AG04450 (cell line): ENCODE data around the gene GNAL. TPM values are rescaled to one million over a fixed set of nuclear protein-coding genes. Genes with fewer than 3 reads are reported as not detected.

Experiments used
- CTCF ChIA-PET: fragments of 300-600, 350-600 bp; formaldehyde crosslinking; extraction: SDS; loops from one replicate; lab custom pipeline; 2022; ENCODE audit warnings: antibody characterized with exemption, inconsistent platforms; lab: Charles Lee
- POLR2A ChIA-PET: fragments of 350-600 bp; formaldehyde crosslinking; extraction: SDS; loops from one replicate; lab custom pipeline; 2021; ENCODE audit warnings: antibody characterized with exemption, inconsistent platforms; lab: Yijun Ruan, JAX
- DNase-seq: peaks from one replicate; pipeline ENCODE4 v3.0.0-alpha.2; 2011; ENCODE audit warnings: low read depth, low spot score
- H3K27ac ChIP-seq: one replicate; pipeline ENCODE4 v1.5.1; 2012; ENCODE audit warnings: low read depth, low read length, control low read depth
- H3K27me3 ChIP-seq: one replicate; pipeline ENCODE4 v1.6.0; 2012; ENCODE audit warnings: low read length; ENCODE audit not compliant: control insufficient read depth, insufficient read depth
- H3K4me3 ChIP-seq: 2 replicates; pipeline ENCODE4 v1.5.1; 2011; ENCODE audit warnings: mild to moderate bottlenecking, low read depth, low read length, control low read depth
- H3K9me3 ChIP-seq: 2 replicates; pipeline ENCODE4 v1.5.1; 2012; ENCODE audit warnings: low read length; ENCODE audit not compliant: control insufficient read depth, insufficient read depth
- CTCF ChIP-seq: IDR thresholded peaks from 2 replicates; pipeline ENCODE4 v1.5.1; 2011; ENCODE audit warnings: low read depth, low read length, control low read depth, inconsistent platforms
- polyA plus RNA-seq: library from polyadenylated mRNA; depleted of rRNA; stranded (reverse); fragments of >200 nt; gene quantifications from 2 replicates; pipeline ENCODE4 v1.2.3, GENCODE V29; 2011

The GNAL gene
- polyA plus RNA-seq, 1 experiment, result 0.51 TPM

DNA sequence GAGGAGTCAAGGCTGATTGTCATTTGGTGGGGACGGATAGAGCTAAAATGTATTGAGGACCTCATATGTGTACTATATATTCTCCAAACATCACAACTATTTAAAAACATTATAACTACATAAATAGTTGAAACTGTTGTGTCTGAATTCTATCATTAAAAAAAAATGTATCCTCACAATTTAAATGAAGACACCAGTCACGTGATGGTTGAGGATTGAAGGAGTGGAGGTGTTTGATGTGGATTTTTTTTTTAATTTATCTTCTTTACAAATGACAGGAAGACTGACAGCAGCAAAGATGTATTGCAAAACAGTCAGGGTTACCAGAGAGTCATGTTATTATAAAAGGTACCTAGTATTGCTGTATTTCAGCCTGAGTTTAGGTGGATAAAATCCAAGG is 30.0 kb downstream of the GNAL start:
- Histone ChIP-seq H3K4me3 (no peak overlapping the region), H3K9me3 (peaks cover 6% of the 10 kb centered on the region; the same call in 1 of the 2 replicates), H3K27ac (no peak overlapping the region), H3K27me3 (no peaks in the 10 kb centered on the region)
- POLR2A ChIA-PET, result no interaction called here
- CTCF ChIA-PET, result no interaction called here
- no peak for TF ChIP-seq CTCF
- DNase-seq, result no peak

GRCh38 chr18:11719621-11720020 is 30.6 kb downstream of the GNAL start:
- no peak for DNase-seq
- TF ChIP-seq CTCF, result no peak
- Histone ChIP-seq H3K27me3 (peaks cover 2% of the 10 kb centered on the region), H3K4me3 (no peak overlapping the region), H3K27ac (no peak overlapping the region), H3K9me3 (peaks cover 6% of the 10 kb centered on the region; the same call in 1 of the 2 replicates)
- ChIA-PET POLR2A (no interaction called here), CTCF (no interaction called here)

DNA sequence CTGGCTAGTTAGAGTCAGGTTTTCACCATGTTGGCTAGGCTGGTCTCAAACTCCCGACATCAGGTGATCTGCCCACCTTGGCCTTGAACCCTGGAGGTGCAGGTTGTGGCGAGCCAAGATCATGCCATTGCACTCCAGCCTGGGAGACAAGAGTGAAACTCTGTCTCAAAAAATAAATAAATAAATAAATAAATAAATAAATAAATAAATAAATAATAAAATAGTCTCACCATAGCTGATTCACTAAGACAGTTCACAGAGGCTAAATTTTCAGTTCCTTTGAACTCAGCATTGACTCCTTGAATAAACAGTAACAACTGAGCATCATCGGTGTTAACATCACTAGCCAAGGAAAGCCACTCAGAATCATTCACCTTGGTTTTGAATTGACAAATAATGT is 32.7 kb downstream of the GNAL start:
- TF ChIP-seq CTCF, result no peak
- ChIA-PET POLR2A (no interaction called here), CTCF (no interaction called here)
- DNase-seq, result no peak
- peaks cover 6% of the 10 kb centered on the region; the same call in 1 of the 2 replicates for H3K9me3 ChIP-seq
- H3K27ac ChIP-seq, result no peak overlapping the region
- H3K27me3 ChIP-seq, result peaks cover 2% of the 10 kb centered on the region
- no peak overlapping the region for H3K4me3 ChIP-seq

- CTCF ChIA-PET, result no interaction called here
- Histone ChIP-seq H3K4me3 (no peak overlapping the region), H3K27me3 (peaks cover 10% of the 10 kb centered on the region), H3K9me3 (no peaks in the 10 kb centered on the region), H3K27ac (no peak overlapping the region)
- TF ChIP-seq CTCF, result no peak
- DNase-seq, result no peak
- POLR2A ChIA-PET, result no interaction called here
Observed at GRCh38 chr18:11724781-11725180, 35.7 kb downstream of the GNAL start.

- POLR2A ChIA-PET, result no interaction called here
- H3K27me3 ChIP-seq, result peaks cover 14% of the 10 kb centered on the region
- H3K4me3 ChIP-seq, result no peak overlapping the region
- CTCF ChIA-PET, result interaction anchor here (1.1 kb wide), 1 partner anchor 212 kb away, joined by 5 read pairs; no protein-coding TSS in a partner anchor
- no peak overlapping the region for H3K27ac ChIP-seq
- H3K9me3 ChIP-seq, result no peaks in the 10 kb centered on the region
- TF ChIP-seq CTCF, result no peak
- DNase-seq, result no peak
Observed at GRCh38 chr18:11726556-11726955, 37.5 kb downstream of the GNAL start.
